NCI-H446 (cell line): ENCODE results near the gene TTC27.

Experiments
- DNase-seq, 2 experiments: peaks; one replicate each; lab custom pipeline; 2025; lab: John Stamatoyannopoulos, UW

Gene TTC27

GRCh38 chr2:32755666-32756065 is 127.8 kb downstream of the TTC27 start:
- no peak for DNase-seq

- DNase-seq: no peak
These were observed 128.4 kb downstream of the TTC27 start for GRCh38 chr2:32756074-32756727.

GRCh38 chr2:32758232-32758631 is 130.4 kb downstream of the TTC27 start:
- no peak for DNase-seq

GRCh38 chr2:32760628-32761027 is 132.8 kb downstream of the TTC27 start:
- no peak for DNase-seq

- no peak for DNase-seq
These were observed 140.7 kb downstream of the TTC27 start for GRCh38 chr2:32768387-32769174.

- DNase-seq: no peak
These were observed 142.5 kb downstream of the TTC27 start for GRCh38 chr2:32770360-32770759.

GRCh38 chr2:32772638-32773447 is 145.0 kb downstream of the TTC27 start:
- DNase-seq: peak; percentile 32 to 70

GRCh38 chr2:32773448-32773808 is 145.6 kb downstream of the TTC27 start:
- no peak for DNase-seq

- no peak for DNase-seq
These were observed 148.1 kb downstream of the TTC27 start for GRCh38 chr2:32775954-32776353.

- DNase-seq: no peak
These were observed 149.9 kb downstream of the TTC27 start for GRCh38 chr2:32777714-32778113.

GRCh38 chr2:32780961-32781360 is 153.1 kb downstream of the TTC27 start:
- DNase-seq: no peak

GRCh38 chr2:32783469-32783868 is 155.6 kb downstream of the TTC27 start:
- DNase-seq: peak; percentile 26 to 64

GRCh38 chr2:32783933-32784332 is 156.1 kb downstream of the TTC27 start:
- DNase-seq: no peak

- DNase-seq: no peak
These were observed 159.4 kb downstream of the TTC27 start for GRCh38 chr2:32787207-32787606.

GRCh38 chr2:32788114-32788513 is 160.3 kb downstream of the TTC27 start:
- DNase-seq: no peak

GRCh38 chr2:32792416-32792815 is 164.6 kb downstream of the TTC27 start:
- DNase-seq: no peak

- DNase-seq: no peak
These were observed 171.0 kb downstream of the TTC27 start for GRCh38 chr2:32798829-32799228.

GRCh38 chr2:32801741-32802140 is 173.9 kb downstream of the TTC27 start:
- DNase-seq: no peak

GRCh38 chr2:32802877-32803276 is 175.0 kb downstream of the TTC27 start:
- DNase-seq: no peak

GRCh38 chr2:32804205-32804604 is 176.4 kb downstream of the TTC27 start:
- no peak for DNase-seq

GRCh38 chr2:32805104-32806095 is 177.6 kb downstream of the TTC27 start:
- DNase-seq: no peak

GRCh38 chr2:32806857-32807256 is 179.0 kb downstream of the TTC27 start:
- no peak for DNase-seq
